ENCODE results near the gene PARD6G. TPM values are rescaled to one million over a fixed set of nuclear protein-coding genes. Genes with fewer than 3 reads are reported as not detected.

The PARD6G gene
- total and polyA plus RNA-seq, 2 experiments from 2014 or later: 0.22 to 0.53 TPM

DNA sequence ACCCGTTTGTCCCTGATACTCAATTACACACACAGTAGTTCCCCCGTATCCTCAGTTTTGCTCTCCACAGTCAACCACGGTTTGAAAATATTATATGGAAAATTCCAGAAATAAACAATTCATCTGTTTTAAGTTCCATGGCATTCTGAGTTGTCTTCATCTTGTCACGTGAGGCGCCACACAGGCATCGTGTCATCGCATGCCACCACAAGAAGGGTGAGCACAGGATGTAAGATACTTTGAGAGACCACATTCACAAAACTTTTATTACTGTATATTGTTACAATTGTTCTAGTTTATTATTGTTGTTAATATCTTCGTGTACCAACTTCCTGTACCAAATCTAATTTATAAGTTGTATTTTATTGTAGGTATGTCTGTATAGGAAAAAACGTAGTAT, 120.5 kb downstream of the PARD6G start:
- Histone ChIP-seq H3K27ac (no peak overlapping the region), H3K36me3 (ENCODE audit: low read depth) (0 out of 2 replicates have a peak, but pooled peaks cover 10% of the 10 kb centered on the region), H2AFZ (no peak overlapping the region), H3K9ac (no peak overlapping the region), H4K20me1 (ENCODE audit: insufficient read depth) (no peaks in the 10 kb centered on the region), H3K79me2 (ENCODE audit: insufficient read depth) (peaks cover 98% of the 10 kb centered on the region), H3K4me1 (ENCODE audit: insufficient read depth) (no peaks in the 10 kb centered on the region), H3K27me3 (replicated peaks; ENCODE audit: insufficient read depth) (no peaks in the 10 kb centered on the region), H3F3A (ENCODE audit: insufficient read depth) (0 out of 2 replicates have a peak, but pooled peaks cover 4% of the 10 kb centered on the region), H3K4me2 (ENCODE audit: unreplicated experiment) (no peak overlapping the region), H3K9me2 (ENCODE audit: insufficient read depth) (no peaks in the 10 kb centered on the region), H3K9me3 (ENCODE audit: low read depth) (no peaks in the 10 kb centered on the region), H3K4me3 (no peak overlapping the region)
- 98 to 99% methylated on average over 9 of the region's 9 CpGs for WGBS, 2 experiments (ENCODE audit: low coverage in 1 of 2, low lambda C conversion rate in 2 of 2, missing lambda C conversion rate in 2 of 2)
- in situ Hi-C loops (cut with MboI): no loop called here
- DNase-seq: no peak
- no peak for TF ChIP-seq EZH2phosphoT487 (IDR thresholded peaks at IDR 0.05; ENCODE audit: insufficient read depth, low read depth)
- no peak for TF ChIP-seq EZH2 (IDR thresholded peaks at IDR 0.05; ENCODE audit: insufficient read depth, poor library complexity, severe bottlenecking)

DNA sequence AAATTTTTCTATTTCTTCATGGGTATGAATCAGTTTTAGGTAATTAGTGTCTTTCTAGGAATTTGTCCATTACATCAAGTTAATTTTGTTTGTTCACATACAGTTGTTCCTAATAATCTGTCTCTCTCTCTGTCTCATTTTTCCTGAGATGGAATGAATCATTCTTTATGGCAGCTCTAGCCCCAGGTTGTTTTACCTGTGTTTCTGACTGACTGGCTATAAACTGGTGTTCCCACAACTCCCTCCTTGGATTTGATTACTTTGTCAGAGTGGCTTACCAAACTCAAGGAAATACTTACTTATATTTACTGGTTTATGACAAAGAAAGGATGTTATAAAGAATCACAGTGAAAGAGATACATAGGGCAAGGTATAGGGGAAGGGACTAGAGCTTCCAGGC, 123.2 kb downstream of the PARD6G start:
- TF ChIP-seq EZH2 (IDR thresholded peaks at IDR 0.05; ENCODE audit: insufficient read depth, poor library complexity, severe bottlenecking): no peak
- TF ChIP-seq EZH2phosphoT487 (IDR thresholded peaks at IDR 0.05; ENCODE audit: insufficient read depth, low read depth): no peak
- no peaks in the 10 kb centered on the region for H3K4me1 ChIP-seq (ENCODE audit: insufficient read depth)
- no peak overlapping the region for H3K4me2 ChIP-seq (ENCODE audit: unreplicated experiment)
- H3K36me3 ChIP-seq (ENCODE audit: low read depth): 0 out of 2 replicates have a peak, but pooled peaks cover 14% of the 10 kb centered on the region
- H4K20me1 ChIP-seq (ENCODE audit: insufficient read depth): no peaks in the 10 kb centered on the region
- no peak overlapping the region for H3K4me3 ChIP-seq
- no peaks in the 10 kb centered on the region for H3K27me3 ChIP-seq (replicated peaks; ENCODE audit: insufficient read depth)
- H3K79me2 ChIP-seq (ENCODE audit: insufficient read depth): peaks cover 93% of the 10 kb centered on the region
- H3K9me3 ChIP-seq (ENCODE audit: low read depth): no peaks in the 10 kb centered on the region
- in situ Hi-C loops (cut with MboI): no loop called here
- 0 out of 2 replicates have a peak, but pooled peaks cover 4% of the 10 kb centered on the region for H3F3A ChIP-seq (ENCODE audit: insufficient read depth)
- H3K27ac ChIP-seq: no peak overlapping the region
- H3K9ac ChIP-seq: no peak overlapping the region
- H2AFZ ChIP-seq: no peak overlapping the region
- no peaks in the 10 kb centered on the region for H3K9me2 ChIP-seq (ENCODE audit: insufficient read depth)
- DNase-seq: no peak

DNA sequence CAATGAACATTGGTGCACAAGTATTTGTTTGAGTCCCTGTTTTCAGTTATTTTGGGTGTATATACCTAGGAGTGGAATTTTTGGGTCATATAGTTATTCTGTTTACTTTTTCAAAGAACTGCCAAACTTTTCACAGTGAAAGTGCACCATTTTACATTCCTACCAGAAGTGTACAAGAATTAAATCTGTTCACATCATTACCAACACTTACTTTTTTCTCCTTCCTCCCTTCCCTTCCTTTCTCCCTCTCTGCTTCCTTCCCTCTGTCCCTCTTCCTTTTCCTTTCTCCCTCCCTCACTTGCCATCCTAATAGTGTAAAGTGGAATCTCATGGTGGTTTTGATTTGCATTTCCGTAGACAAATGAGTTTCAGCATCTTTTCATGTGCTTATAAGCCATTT, 126.4 kb downstream of the PARD6G start:
- no peak for DNase-seq
- Histone ChIP-seq H3K9me3 (ENCODE audit: low read depth) (no peaks in the 10 kb centered on the region), H3K27me3 (replicated peaks; ENCODE audit: insufficient read depth) (no peaks in the 10 kb centered on the region), H3F3A (ENCODE audit: insufficient read depth) (0 out of 2 replicates have a peak, but pooled peaks cover 1% of the 10 kb centered on the region), H3K9me2 (ENCODE audit: insufficient read depth) (no peaks in the 10 kb centered on the region), H3K4me3 (no peak overlapping the region), H4K20me1 (ENCODE audit: insufficient read depth) (0 out of 2 replicates have a peak, but pooled peaks cover 7% of the 10 kb centered on the region), H3K79me2 (ENCODE audit: insufficient read depth) (peaks cover 93% of the 10 kb centered on the region), H3K36me3 (ENCODE audit: low read depth) (peaks cover 26% of the 10 kb centered on the region), H3K4me1 (ENCODE audit: insufficient read depth) (no peaks in the 10 kb centered on the region), H2AFZ (no peak overlapping the region), H3K27ac (no peak overlapping the region), H3K9ac (no peak overlapping the region), H3K4me2 (ENCODE audit: unreplicated experiment) (no peak overlapping the region)
- in situ Hi-C loops (cut with MboI): no loop called here
- TF ChIP-seq EZH2phosphoT487 (IDR thresholded peaks at IDR 0.05; ENCODE audit: insufficient read depth, low read depth): no peak
- no peak for TF ChIP-seq EZH2 (IDR thresholded peaks at IDR 0.05; ENCODE audit: insufficient read depth, poor library complexity, severe bottlenecking)
- 0 to 8% methylated on average over 1 of the region's 1 CpG for WGBS, 2 experiments (ENCODE audit: low coverage in 1 of 2, low lambda C conversion rate in 2 of 2, missing lambda C conversion rate in 2 of 2)

DNA sequence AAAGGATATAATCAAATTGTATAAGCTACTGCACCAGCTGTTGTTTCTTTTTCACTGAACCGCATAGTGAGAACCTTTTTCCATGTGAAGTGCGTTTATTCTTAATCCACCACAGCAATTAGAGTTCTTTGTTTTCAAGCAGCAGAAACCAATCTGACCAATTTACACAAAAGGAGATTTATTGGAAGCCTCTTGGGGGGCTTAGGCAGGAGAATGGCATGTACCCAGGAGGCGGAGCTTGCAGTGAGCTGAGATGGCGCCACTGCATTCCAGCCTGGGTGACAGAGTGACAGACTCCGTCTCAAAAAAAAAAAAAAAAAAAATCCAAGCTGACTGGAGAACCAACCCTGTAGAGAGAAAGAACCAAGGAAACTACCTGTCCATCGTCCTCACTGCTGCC, 128.2 kb downstream of the PARD6G start:
- Histone ChIP-seq H3K4me3 (no peak overlapping the region), H3K79me2 (ENCODE audit: insufficient read depth) (peaks cover 93% of the 10 kb centered on the region), H3K27ac (no peak overlapping the region), H3F3A (ENCODE audit: insufficient read depth) (no peaks in the 10 kb centered on the region), H3K9me3 (ENCODE audit: low read depth) (no peaks in the 10 kb centered on the region), H4K20me1 (ENCODE audit: insufficient read depth) (peaks cover 7% of the 10 kb centered on the region; the same call in 1 of the 2 replicates), H3K9ac (no peak overlapping the region), H2AFZ (no peak overlapping the region), H3K4me1 (ENCODE audit: insufficient read depth) (no peaks in the 10 kb centered on the region), H3K9me2 (ENCODE audit: insufficient read depth) (no peaks in the 10 kb centered on the region), H3K27me3 (replicated peaks; ENCODE audit: insufficient read depth) (no peaks in the 10 kb centered on the region), H3K36me3 (ENCODE audit: low read depth) (peaks cover 26% of the 10 kb centered on the region), H3K4me2 (ENCODE audit: unreplicated experiment) (no peak overlapping the region)
- in situ Hi-C loops (cut with MboI): no loop called here
- DNase-seq: no peak
- WGBS, 2 experiments (ENCODE audit: low coverage in 1 of 2, low lambda C conversion rate in 2 of 2, missing lambda C conversion rate in 2 of 2): 85 to 88% methylated on average over 6 of the region's 6 CpGs
- TF ChIP-seq EZH2 (IDR thresholded peaks at IDR 0.05; ENCODE audit: insufficient read depth, poor library complexity, severe bottlenecking) (no peak), EZH2phosphoT487 (IDR thresholded peaks at IDR 0.05; ENCODE audit: insufficient read depth, low read depth) (no peak)

DNA sequence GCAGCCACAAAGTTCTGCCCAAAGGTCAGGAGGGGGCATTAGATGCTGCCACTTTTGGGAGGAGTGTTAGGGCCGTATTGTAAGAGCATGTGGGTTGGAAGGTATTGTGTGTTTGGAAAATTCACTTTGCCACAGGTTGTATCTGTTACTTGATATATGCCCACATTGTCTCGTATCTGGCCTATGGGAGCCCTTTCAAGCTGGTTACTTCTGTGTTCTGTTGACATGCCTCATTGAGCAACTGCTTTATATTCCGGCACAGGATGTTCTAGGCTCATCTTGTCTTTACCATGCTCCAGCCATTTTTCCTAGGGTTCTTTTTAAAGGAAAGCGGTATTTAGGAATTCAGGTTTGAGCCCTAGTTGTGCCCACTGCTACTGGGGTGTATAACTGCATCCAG, 132.3 kb downstream of the PARD6G start:
- Histone ChIP-seq H2AFZ (no peak overlapping the region), H3K4me1 (ENCODE audit: insufficient read depth) (peaks cover 11% of the 10 kb centered on the region), H3K27me3 (replicated peaks; ENCODE audit: insufficient read depth) (no peaks in the 10 kb centered on the region), H3K79me2 (ENCODE audit: insufficient read depth) (peaks cover 100% of the 10 kb centered on the region), H3K9ac (no peak overlapping the region), H3K27ac (no peak overlapping the region), H3K4me3 (no peak overlapping the region), H3K9me2 (ENCODE audit: insufficient read depth) (no peaks in the 10 kb centered on the region), H3K36me3 (ENCODE audit: low read depth) (peaks cover 22% of the 10 kb centered on the region), H3K4me2 (ENCODE audit: unreplicated experiment) (no peak overlapping the region), H4K20me1 (ENCODE audit: insufficient read depth) (peaks cover 17% of the 10 kb centered on the region; the same call in 1 of the 2 replicates), H3F3A (ENCODE audit: insufficient read depth) (no peaks in the 10 kb centered on the region), H3K9me3 (ENCODE audit: low read depth) (no peaks in the 10 kb centered on the region)
- no peak for DNase-seq
- in situ Hi-C loops (cut with MboI): no loop called here
- TF ChIP-seq EZH2 (IDR thresholded peaks at IDR 0.05; ENCODE audit: insufficient read depth, poor library complexity, severe bottlenecking) (no peak), EZH2phosphoT487 (IDR thresholded peaks at IDR 0.05; ENCODE audit: insufficient read depth, low read depth) (no peak)
- 90 to 93% methylated on average over 4 of the region's 4 CpGs for WGBS, 2 experiments (ENCODE audit: low coverage in 1 of 2, low lambda C conversion rate in 2 of 2, missing lambda C conversion rate in 2 of 2)

All from GM23248 (cell line).